Adrenal gland (tissue), 12 donors: Measurements from ENCODE around the gene LINC00305. TPM values are rescaled to one million over a fixed set of nuclear protein-coding genes. Genes with fewer than 3 reads are reported as not detected.

Source experiments
- DNase-seq, 7 donors: peaks; one replicate each; pipeline ENCODE4 v3.0.0-alpha.2; 2019 to 2020
- H3K27ac ChIP-seq, 5 donors: fragments of 200-600 bp; sonication (generic) in 4 of 5; 1 replicate in 3 of 5; 2 replicates in 2 of 5; pipeline versions ENCODE4 v1.5.1 to v1.8.0; 2016 to 2020; ENCODE audit warnings: mild to moderate bottlenecking in 1 of 5
- H3K27me3 ChIP-seq: fragments of 200-600 bp; 2 replicates; pipeline ENCODE4 v1.8.0; 2021
- H3K36me3 ChIP-seq, 2 donors: fragments of 200-600 bp; replicated peaks in 1 of 2; 1 replicate in 1 of 2; 2 replicates in 1 of 2; pipeline versions ENCODE4 v1.5.1 to v1.8.0; 2018 to 2022
- H3K4me1 ChIP-seq, 2 donors: fragments of 200-600 bp; replicated peaks in 1 of 2; 1 replicate in 1 of 2; 2 replicates in 1 of 2; pipeline versions ENCODE4 v1.5.1 to v1.8.0; 2018 to 2021
- H3K4me3 ChIP-seq, 4 donors: fragments of 200-600 bp; sonication (generic) in 3 of 4; one replicate each; pipeline ENCODE4 v1.5.1; 2016 to 2018
- H3K9me3 ChIP-seq, 3 donors: fragments of 200-600 bp; sonication (generic) in 1 of 3; replicated peaks in 1 of 3; 1 replicate in 2 of 3; 2 replicates in 1 of 3; pipeline versions ENCODE4 v1.5.1 to v1.8.0; 2016 to 2021
- CTCF ChIP-seq, 6 experiments: fragments of 450-650 bp in 4 of 6; fragments of 200-600 bp in 2 of 6; sonication (generic) in 1 of 6; IDR thresholded peaks; 1 replicate in 5 of 6; 2 replicates in 1 of 6; pipeline versions ENCODE4 v1.5.1 to v1.8.0; 2016 to 2021; ENCODE audit warnings: antibody characterized with exemption in 6 of 6, mild to moderate bottlenecking in 2 of 6, moderate library complexity in 1 of 6
- POLR2A ChIP-seq, 2 donors: fragments of 450-650 bp; IDR thresholded peaks; one replicate each; pipeline ENCODE4 v1.6.1; 2017; ENCODE audit warnings: antibody characterized with exemption in 2 of 2, mild to moderate bottlenecking in 2 of 2, moderate library complexity in 1 of 2
- WGBS, 4 donors: extraction: QIAGEN DNeasy Blood & Tissue Kit in 2 of 4; methylation state at CpG; one replicate each; pipeline versions ENCODE4 v1.1.5 to v1.1.7; 2013 to 2017; 5-methylcytosine and 5-hydroxymethylcytosine counted together
- intact Hi-C, 2 donors: fragments of 100-400 bp; cut with DNase I; formaldehyde crosslinking; loops; one replicate each; pipeline versions ENCODE4 v1.14.1 to v1.15.0; 2022 to 2023
- polyA plus RNA-seq, 3 donors: library from polyadenylated mRNA; stranded (reverse); fragments of 200-250 nt in 2 of 3; fragments of 350-450 nt in 1 of 3; fragmentation: Illumina TruSeq in 1 of 3; extraction: RNeasy Lipid Tissue Mini Kit (QIAGEN cat#74804) in 1 of 3; gene quantifications; one replicate each; pipeline ENCODE4 v1.2.3, GENCODE V29; 2013 to 2014
- total RNA-seq, 9 donors: library from RNA; depleted of rRNA in 4 of 9; stranded (reverse); fragments of >200 nt in 4 of 9; fragments of 120-200 nt in 1 of 9; fragmentation: NEBNext Ultra II Directional in 1 of 9; extraction: Animal tissue kit (Norgen Biotek cat#: 25700) in 1 of 9; gene quantifications; one replicate each; pipeline versions ENCODE4 v1.1.0 to v1.2.4, GENCODE V29; 2013 to 2023
- donor health status: healthy with polysubstance abuse.
- donor health status: Bipolar disorder and iron deficiency.
- donor health status: DM: yes; HTN: yes; CAD: no.
- donor health status: DM: no; HTN: no; CAD: no.
- donor health status: DM: no; HTN: no; CAD: no.
- donor health status: DM: yes; HTN: yes; CAD: no.

LINC00305 gene
- total and polyA plus RNA-seq, 12 donors: 0.33 TPM; not detected in 11

DNA sequence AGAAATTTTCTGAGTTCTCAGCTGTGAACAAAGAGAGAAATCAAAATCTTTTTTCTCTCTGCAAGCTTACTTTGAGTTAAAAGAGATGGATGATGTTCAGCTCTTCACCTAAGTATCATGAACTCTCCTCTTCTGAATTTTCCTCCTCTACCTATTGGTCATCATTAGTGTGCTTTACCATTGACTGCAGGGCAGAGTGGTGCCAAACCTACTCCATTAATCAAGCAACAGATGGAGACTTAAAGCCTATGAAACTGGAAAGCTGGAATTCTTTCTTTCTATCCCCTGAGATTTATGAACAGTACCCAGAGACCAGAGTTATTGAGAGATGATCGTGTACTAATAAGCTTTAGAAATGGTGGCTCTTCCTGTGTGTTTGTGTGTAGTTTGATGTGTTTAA lies 31.3 kb upstream of the LINC00305 start:
- Histone ChIP-seq H3K27me3 (no peaks in the 10 kb centered on the region), H3K36me3 (no peaks in the 10 kb centered on the region), H3K4me1 (no peaks in the 10 kb centered on the region), H3K27ac (no peak overlapping the region), H3K9me3 (no peaks in the 10 kb centered on the region), H3K4me3 (no peak overlapping the region)
- TF ChIP-seq CTCF (IDR thresholded peaks at IDR 0.05) (no peak), POLR2A (IDR thresholded peaks at IDR 0.05) (no peak)
- 50 to 65% (median 60%) methylated on average over 1 of the region's 1 CpG for WGBS, 4 donors
- intact Hi-C loops: no loop called here
- DNase-seq: no peak

DNA sequence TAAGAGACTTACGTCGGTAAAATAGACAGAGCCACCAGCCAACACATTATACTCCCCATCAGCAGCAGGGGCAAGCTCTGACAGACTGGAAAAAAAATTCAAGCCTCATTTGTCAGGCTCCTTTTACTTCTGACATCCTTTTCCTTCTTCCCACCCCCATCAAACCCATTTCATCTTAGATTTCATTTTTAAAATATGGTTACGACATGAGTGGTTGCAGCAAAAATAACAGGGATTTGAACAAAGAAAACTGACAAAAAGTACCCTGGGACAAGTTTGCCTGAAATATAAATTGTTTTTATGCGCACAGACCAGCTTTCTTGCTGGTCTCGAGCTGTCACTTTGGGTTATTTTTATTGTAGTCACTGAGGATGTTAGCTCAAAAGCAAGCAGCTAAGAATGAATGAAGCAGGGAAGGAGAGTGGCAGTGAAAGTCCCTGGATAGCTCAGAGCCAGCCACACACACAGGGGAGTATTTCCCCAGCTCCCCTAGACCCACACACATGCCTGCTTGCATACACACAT lies 30.7 kb upstream of the LINC00305 start:
- Histone ChIP-seq H3K4me1 (no peaks in the 10 kb centered on the region), H3K27ac (no peak overlapping the region), H3K9me3 (no peaks in the 10 kb centered on the region), H3K36me3 (no peaks in the 10 kb centered on the region), H3K4me3 (no peak overlapping the region), H3K27me3 (no peaks in the 10 kb centered on the region)
- TF ChIP-seq POLR2A (IDR thresholded peaks at IDR 0.05): no peak
- TF ChIP-seq CTCF (IDR thresholded peaks at IDR 0.05): no peak
- intact Hi-C loops: no loop called here
- DNase-seq: no peak
- 74 to 79% (median 79%) methylated on average over 5 of the region's 5 CpGs for WGBS, 4 donors

- intact Hi-C loops: no loop called here
- Histone ChIP-seq H3K27ac (no peak overlapping the region), H3K9me3 (no peaks in the 10 kb centered on the region), H3K36me3 (no peaks in the 10 kb centered on the region), H3K4me3 (no peak overlapping the region), H3K4me1 (no peaks in the 10 kb centered on the region), H3K27me3 (no peaks in the 10 kb centered on the region)
- no peak for TF ChIP-seq CTCF (IDR thresholded peaks at IDR 0.05)
- no peak for TF ChIP-seq POLR2A (IDR thresholded peaks at IDR 0.05)
- WGBS, 4 donors: 63 to 82% (median 65%) methylated on average over 5 of the region's 5 CpGs
- no peak for DNase-seq
Measured at GRCh38 chr18:64178860-64179259, 30.0 kb upstream of the LINC00305 start.

DNA sequence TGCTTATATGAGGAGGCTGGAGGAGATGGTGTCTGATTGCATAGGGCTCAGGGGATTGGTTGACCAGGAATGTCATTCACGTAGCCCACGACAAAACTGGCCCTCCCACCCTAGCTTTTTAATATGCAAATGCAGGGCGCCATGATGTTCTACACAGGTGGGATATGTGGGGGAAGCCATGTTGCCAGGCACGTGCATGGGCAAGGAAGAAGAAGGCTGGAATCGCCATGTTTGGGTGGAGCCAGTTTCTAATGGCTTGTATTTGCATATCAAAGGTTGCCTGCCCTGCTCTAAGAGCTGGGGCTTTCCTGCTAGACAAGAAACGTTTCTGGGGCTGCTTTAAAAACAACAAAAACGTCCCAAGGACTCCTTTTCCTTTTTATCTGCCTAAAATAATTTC lies 26.5 kb upstream of the LINC00305 start:
- no peaks in the 10 kb centered on the region for H3K36me3 ChIP-seq
- H3K4me3 ChIP-seq: no peak overlapping the region
- no peak for DNase-seq
- no peaks in the 10 kb centered on the region for H3K9me3 ChIP-seq
- H3K27me3 ChIP-seq: no peaks in the 10 kb centered on the region
- no peak overlapping the region for H3K27ac ChIP-seq
- 69 to 78% (median 71%) methylated on average over 7 of the region's 7 CpGs for WGBS, 4 donors
- H3K4me1 ChIP-seq: no peaks in the 10 kb centered on the region
- TF ChIP-seq POLR2A (IDR thresholded peaks at IDR 0.05) (no peak), CTCF (IDR thresholded peaks at IDR 0.05) (no peak)
- intact Hi-C loops: no loop called here
